GM12878 (cell line): Measurements from ENCODE around the gene HEPHL1. TPM values are rescaled to one million over a fixed set of nuclear protein-coding genes. Genes with fewer than 3 reads are reported as not detected.

Experiments
- CHD2 ChIP-seq: IDR thresholded peaks from 2 replicates; pipeline ENCODE4 v1.6.1; 2011; ENCODE audit warnings: low read depth, low read length, improper control_type of control experiment, borderline replicate concordance
- EP300 ChIP-seq, 2 experiments: fragments of 150-350 bp in 1 of 2; IDR thresholded peaks; 2 replicates each; pipeline ENCODE4 v1.6.1; 2011 to 2012; ENCODE audit warnings: low read depth in 2 of 2, low read length in 2 of 2, borderline replicate concordance in 1 of 2, improper control_type of control experiment in 1 of 2, inconsistent platforms in 1 of 2; ENCODE audit not compliant: control insufficient read depth in 1 of 2
- GATAD2B ChIP-seq: fragments of 450-650 bp; conservative IDR thresholded peaks from 2 replicates; pipeline ENCODE4 v1.6.1; 2017; ENCODE audit warnings: low read depth, mild to moderate bottlenecking, moderate library complexity
- MXI1 ChIP-seq: fragments of 150-350 bp; IDR thresholded peaks from 2 replicates; pipeline ENCODE4 v1.6.1; 2011; ENCODE audit warnings: low read depth, mild to moderate bottlenecking, inconsistent platforms, low read length, improper control_type of control experiment
- PAX8 ChIP-seq: fragments of 450-650 bp; IDR thresholded peaks from 2 replicates; pipeline ENCODE4 v1.6.1; 2017; ENCODE audit warnings: mild to moderate bottlenecking, moderate library complexity
- ZNF217 ChIP-seq: fragments of 450-650 bp; IDR thresholded peaks from 2 replicates; pipeline ENCODE4 v1.6.1; 2017; ENCODE audit warnings: antibody characterized with exemption, mild to moderate bottlenecking
- polyA plus RNA-seq, 11 experiments: library from polyadenylated mRNA; depleted of rRNA in 4 of 11; unstranded in 6 of 11; stranded (reverse) in 5 of 11; fragments of >200 nt; fragmentation: Nextera tagmentation in 4 of 11; fragmentation: Illumina TruSeq in 1 of 11; extraction: Ambion mirVana in 4 of 11; extraction: Trizol in 1 of 11; gene quantifications; 1 replicate in 1 of 11; 2 replicates in 10 of 11; pipeline versions ENCODE4 v1.2.1 to v1.2.3, GENCODE V29; 2011 to 2016; ENCODE audit warnings: inconsistent platforms in 2 of 11, missing spikeins in 2 of 11, low read depth in 1 of 11
- total RNA-seq, 4 experiments: library from RNA; depleted of rRNA in 3 of 4; stranded (reverse); fragments of >200 nt in 3 of 4; fragmentation: Illumina TruSeq in 1 of 4; extraction: Trizol in 1 of 4; gene quantifications; 2 replicates each; pipeline versions ENCODE4 v1.2.1 to v1.2.3, GENCODE V29; 2013 to 2021
- TF ChIP-seq, protein P1 (sequence below): fragments of 450-650 bp; formaldehyde crosslinking; IDR thresholded peaks from 2 replicates; pipeline ENCODE4 v1.4.0; 2022; ENCODE audit warnings: mild to moderate bottlenecking, moderate library complexity
- TF ChIP-seq, protein P2 (sequence below): fragments of 450-650 bp; IDR thresholded peaks from 2 replicates; pipeline ENCODE4 v1.6.1; 2017; ENCODE audit warnings: mild to moderate bottlenecking
- TF ChIP-seq, protein P3 (sequence below): IDR thresholded peaks from 2 replicates; pipeline ENCODE4 v1.6.1; 2012; ENCODE audit warnings: improper control_type of control experiment, low read depth, low read length; ENCODE audit not compliant: insufficient replicate concordance
- TF ChIP-seq, protein P4 (sequence below): IDR thresholded peaks from 2 replicates; pipeline ENCODE4 v1.6.1; 2012; ENCODE audit warnings: mild to moderate bottlenecking, low read depth, low read length

HEPHL1 gene
- total and polyA plus RNA-seq, 10 of the 15 experiments (the other 5 are each of a cell fraction or from before 2014, with no cell fraction given): 0.02 to 0.08 (median 0.05) TPM; not detected in 6

GRCh38 chr11:94128746-94129511 lies 107.8 kb downstream of the HEPHL1 start, which contains the start of gene PANX1 (continued):
- TF ChIP-seq EP300 (IDR thresholded peaks at IDR 0.05; ENCODE audit: borderline replicate concordance in 1 of 2, control insufficient read depth in 1 of 2, low read depth in 2 of 2, low read length in 2 of 2): no peak
- TF ChIP-seq MXI1: peak; percentile 73; the same call in 1 of the 2 replicates
- TF ChIP-seq, protein P1, sequence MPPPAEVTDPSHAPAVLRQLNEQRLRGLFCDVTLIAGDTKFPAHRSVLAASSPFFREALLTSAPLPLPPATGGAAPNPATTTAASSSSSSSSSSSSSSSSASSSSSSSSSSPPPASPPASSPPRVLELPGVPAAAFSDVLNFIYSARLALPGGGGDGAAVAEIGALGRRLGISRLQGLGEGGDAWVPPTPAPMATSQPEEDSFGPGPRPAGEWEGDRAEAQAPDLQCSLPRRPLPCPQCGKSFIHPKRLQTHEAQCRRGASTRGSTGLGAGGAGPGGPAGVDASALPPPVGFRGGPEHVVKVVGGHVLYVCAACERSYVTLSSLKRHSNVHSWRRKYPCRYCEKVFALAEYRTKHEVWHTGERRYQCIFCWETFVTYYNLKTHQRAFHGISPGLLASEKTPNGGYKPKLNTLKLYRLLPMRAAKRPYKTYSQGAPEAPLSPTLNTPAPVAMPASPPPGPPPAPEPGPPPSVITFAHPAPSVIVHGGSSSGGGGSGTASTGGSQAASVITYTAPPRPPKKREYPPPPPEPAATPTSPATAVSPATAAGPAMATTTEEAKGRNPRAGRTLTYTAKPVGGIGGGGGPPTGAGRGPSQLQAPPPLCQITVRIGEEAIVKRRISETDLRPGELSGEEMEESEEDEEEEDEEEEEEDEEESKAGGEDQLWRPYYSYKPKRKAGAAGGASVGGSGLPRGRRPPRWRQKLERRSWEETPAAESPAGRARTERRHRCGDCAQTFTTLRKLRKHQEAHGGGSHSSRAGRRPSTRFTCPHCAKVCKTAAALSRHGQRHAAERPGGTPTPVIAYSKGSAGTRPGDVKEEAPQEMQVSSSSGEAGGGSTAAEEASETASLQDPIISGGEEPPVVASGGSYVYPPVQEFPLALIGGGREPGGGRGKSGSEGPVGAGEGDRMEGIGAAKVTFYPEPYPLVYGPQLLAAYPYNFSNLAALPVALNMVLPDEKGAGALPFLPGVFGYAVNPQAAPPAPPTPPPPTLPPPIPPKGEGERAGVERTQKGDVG: no peak
- peak; percentile 66; the same call in 1 of the 2 replicates for TF ChIP-seq GATAD2B
- TF ChIP-seq, protein P2, sequence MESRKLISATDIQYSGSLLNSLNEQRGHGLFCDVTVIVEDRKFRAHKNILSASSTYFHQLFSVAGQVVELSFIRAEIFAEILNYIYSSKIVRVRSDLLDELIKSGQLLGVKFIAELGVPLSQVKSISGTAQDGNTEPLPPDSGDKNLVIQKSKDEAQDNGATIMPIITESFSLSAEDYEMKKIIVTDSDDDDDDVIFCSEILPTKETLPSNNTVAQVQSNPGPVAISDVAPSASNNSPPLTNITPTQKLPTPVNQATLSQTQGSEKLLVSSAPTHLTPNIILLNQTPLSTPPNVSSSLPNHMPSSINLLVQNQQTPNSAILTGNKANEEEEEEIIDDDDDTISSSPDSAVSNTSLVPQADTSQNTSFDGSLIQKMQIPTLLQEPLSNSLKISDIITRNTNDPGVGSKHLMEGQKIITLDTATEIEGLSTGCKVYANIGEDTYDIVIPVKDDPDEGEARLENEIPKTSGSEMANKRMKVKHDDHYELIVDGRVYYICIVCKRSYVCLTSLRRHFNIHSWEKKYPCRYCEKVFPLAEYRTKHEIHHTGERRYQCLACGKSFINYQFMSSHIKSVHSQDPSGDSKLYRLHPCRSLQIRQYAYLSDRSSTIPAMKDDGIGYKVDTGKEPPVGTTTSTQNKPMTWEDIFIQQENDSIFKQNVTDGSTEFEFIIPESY: no peak
- TF ChIP-seq, protein P3, sequence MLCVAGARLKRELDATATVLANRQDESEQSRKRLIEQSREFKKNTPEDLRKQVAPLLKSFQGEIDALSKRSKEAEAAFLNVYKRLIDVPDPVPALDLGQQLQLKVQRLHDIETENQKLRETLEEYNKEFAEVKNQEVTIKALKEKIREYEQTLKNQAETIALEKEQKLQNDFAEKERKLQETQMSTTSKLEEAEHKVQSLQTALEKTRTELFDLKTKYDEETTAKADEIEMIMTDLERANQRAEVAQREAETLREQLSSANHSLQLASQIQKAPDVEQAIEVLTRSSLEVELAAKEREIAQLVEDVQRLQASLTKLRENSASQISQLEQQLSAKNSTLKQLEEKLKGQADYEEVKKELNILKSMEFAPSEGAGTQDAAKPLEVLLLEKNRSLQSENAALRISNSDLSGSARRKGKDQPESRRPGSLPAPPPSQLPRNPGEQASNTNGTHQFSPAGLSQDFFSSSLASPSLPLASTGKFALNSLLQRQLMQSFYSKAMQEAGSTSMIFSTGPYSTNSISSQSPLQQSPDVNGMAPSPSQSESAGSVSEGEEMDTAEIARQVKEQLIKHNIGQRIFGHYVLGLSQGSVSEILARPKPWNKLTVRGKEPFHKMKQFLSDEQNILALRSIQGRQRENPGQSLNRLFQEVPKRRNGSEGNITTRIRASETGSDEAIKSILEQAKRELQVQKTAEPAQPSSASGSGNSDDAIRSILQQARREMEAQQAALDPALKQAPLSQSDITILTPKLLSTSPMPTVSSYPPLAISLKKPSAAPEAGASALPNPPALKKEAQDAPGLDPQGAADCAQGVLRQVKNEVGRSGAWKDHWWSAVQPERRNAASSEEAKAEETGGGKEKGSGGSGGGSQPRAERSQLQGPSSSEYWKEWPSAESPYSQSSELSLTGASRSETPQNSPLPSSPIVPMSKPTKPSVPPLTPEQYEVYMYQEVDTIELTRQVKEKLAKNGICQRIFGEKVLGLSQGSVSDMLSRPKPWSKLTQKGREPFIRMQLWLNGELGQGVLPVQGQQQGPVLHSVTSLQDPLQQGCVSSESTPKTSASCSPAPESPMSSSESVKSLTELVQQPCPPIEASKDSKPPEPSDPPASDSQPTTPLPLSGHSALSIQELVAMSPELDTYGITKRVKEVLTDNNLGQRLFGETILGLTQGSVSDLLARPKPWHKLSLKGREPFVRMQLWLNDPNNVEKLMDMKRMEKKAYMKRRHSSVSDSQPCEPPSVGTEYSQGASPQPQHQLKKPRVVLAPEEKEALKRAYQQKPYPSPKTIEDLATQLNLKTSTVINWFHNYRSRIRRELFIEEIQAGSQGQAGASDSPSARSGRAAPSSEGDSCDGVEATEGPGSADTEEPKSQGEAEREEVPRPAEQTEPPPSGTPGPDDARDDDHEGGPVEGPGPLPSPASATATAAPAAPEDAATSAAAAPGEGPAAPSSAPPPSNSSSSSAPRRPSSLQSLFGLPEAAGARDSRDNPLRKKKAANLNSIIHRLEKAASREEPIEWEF: no peak
- TF ChIP-seq PAX8: no peak
- 0 out of 2 replicates have a peak, but pooled peaks have one; percentile 40 for TF ChIP-seq CHD2
- TF ChIP-seq, protein P4, sequence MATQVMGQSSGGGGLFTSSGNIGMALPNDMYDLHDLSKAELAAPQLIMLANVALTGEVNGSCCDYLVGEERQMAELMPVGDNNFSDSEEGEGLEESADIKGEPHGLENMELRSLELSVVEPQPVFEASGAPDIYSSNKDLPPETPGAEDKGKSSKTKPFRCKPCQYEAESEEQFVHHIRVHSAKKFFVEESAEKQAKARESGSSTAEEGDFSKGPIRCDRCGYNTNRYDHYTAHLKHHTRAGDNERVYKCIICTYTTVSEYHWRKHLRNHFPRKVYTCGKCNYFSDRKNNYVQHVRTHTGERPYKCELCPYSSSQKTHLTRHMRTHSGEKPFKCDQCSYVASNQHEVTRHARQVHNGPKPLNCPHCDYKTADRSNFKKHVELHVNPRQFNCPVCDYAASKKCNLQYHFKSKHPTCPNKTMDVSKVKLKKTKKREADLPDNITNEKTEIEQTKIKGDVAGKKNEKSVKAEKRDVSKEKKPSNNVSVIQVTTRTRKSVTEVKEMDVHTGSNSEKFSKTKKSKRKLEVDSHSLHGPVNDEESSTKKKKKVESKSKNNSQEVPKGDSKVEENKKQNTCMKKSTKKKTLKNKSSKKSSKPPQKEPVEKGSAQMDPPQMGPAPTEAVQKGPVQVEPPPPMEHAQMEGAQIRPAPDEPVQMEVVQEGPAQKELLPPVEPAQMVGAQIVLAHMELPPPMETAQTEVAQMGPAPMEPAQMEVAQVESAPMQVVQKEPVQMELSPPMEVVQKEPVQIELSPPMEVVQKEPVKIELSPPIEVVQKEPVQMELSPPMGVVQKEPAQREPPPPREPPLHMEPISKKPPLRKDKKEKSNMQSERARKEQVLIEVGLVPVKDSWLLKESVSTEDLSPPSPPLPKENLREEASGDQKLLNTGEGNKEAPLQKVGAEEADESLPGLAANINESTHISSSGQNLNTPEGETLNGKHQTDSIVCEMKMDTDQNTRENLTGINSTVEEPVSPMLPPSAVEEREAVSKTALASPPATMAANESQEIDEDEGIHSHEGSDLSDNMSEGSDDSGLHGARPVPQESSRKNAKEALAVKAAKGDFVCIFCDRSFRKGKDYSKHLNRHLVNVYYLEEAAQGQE: no peak
- no peak for TF ChIP-seq ZNF217
